HG03460 (cell line): ENCODE measurements around the gene SAMD14.

Source experiments
- ATAC-seq: cut with Tn5 transposase; IDR thresholded peaks from one replicate; pipeline ENCODE4 v1.9.1; 2021; ENCODE audit not compliant: unreplicated experiment

The SAMD14 gene

GRCh38 chr17:50133769-50134099 lies 3.8 kb upstream of the SAMD14 start:
- no peak for ATAC-seq

- no peak for ATAC-seq
Observed at GRCh38 chr17:50133028-50133768, 3.2 kb upstream of the SAMD14 start.

GRCh38 chr17:50132104-50132794 lies 2.3 kb upstream of the SAMD14 start:
- no peak for ATAC-seq

- no peak for ATAC-seq
Observed at GRCh38 chr17:50130559-50131305, 772 bp upstream of the SAMD14 start.

- no peak for ATAC-seq
Observed at GRCh38 chr17:50129353-50129727, 620 bp downstream of the SAMD14 start.

GRCh38 chr17:50128441-50129352 lies 1.3 kb downstream of the SAMD14 start:
- no peak for ATAC-seq

GRCh38 chr17:50127697-50128361 lies 2.1 kb downstream of the SAMD14 start:
- no peak for ATAC-seq

- ATAC-seq = no peak
Observed at GRCh38 chr17:50125420-50125997, 4.5 kb downstream of the SAMD14 start.

GRCh38 chr17:50123649-50124349 lies 6.2 kb downstream of the SAMD14 start:
- ATAC-seq = no peak

GRCh38 chr17:50122945-50123344 lies 7.0 kb downstream of the SAMD14 start:
- no peak for ATAC-seq

GRCh38 chr17:50120475-50121253 lies 9.3 kb downstream of the SAMD14 start:
- ATAC-seq = no peak

GRCh38 chr17:50118828-50119218 lies 11.1 kb downstream of the SAMD14 start:
- no peak for ATAC-seq

GRCh38 chr17:50118076-50118827 lies 11.7 kb downstream of the SAMD14 start:
- no peak for ATAC-seq

- no peak for ATAC-seq
Observed at GRCh38 chr17:50117202-50118051, 12.5 kb downstream of the SAMD14 start.

GRCh38 chr17:50115756-50116155 lies 14.2 kb downstream of the SAMD14 start:
- no peak for ATAC-seq

GRCh38 chr17:50114849-50115357 lies 15.1 kb downstream of the SAMD14 start:
- no peak for ATAC-seq

- no peak for ATAC-seq
Observed at GRCh38 chr17:50114401-50114800, 15.6 kb downstream of the SAMD14 start.
